Nephron (organoid): ENCODE results near the gene MAGI1.

ENCODE experiments used
- H3K27ac Mint-ChIP-seq, 3 experiments: 2 replicates each; pipeline ENCODE4 v1.8.0; 2020; ENCODE audit warnings: mixed read lengths in 3 of 3, mild to moderate bottlenecking in 2 of 3, moderate library complexity in 1 of 3
- H3K27me3 Mint-ChIP-seq: 2 replicates; pipeline ENCODE4 v1.8.0; 2021; ENCODE audit warnings: low read depth, mild to moderate bottlenecking, moderate library complexity, mixed read lengths
- H3K36me3 Mint-ChIP-seq: 2 replicates; pipeline ENCODE4 v1.8.0; 2020; ENCODE audit warnings: low read depth, mixed read lengths
- H3K4me1 Mint-ChIP-seq: 2 replicates; pipeline ENCODE4 v1.8.0; 2020; ENCODE audit warnings: mixed read lengths
- H3K4me3 Mint-ChIP-seq, 3 experiments: 2 replicates each; pipeline ENCODE4 v1.8.0; 2020; ENCODE audit warnings: mild to moderate bottlenecking in 3 of 3, mixed read lengths in 3 of 3, moderate library complexity in 2 of 3
- H3K9me3 Mint-ChIP-seq: 2 replicates; pipeline ENCODE4 v1.8.0; 2020; ENCODE audit warnings: mixed read lengths
- TF ChIP-seq, protein P1 (sequence below), 3 experiments: fragments of 200-600 bp; sonication (generic); IDR thresholded peaks; one replicate each; pipeline ENCODE4 v1.5.0; 2021; ENCODE audit warnings: antibody characterized with exemption in 3 of 3; ENCODE audit not compliant: unreplicated experiment in 3 of 3

MAGI1 gene

DNA sequence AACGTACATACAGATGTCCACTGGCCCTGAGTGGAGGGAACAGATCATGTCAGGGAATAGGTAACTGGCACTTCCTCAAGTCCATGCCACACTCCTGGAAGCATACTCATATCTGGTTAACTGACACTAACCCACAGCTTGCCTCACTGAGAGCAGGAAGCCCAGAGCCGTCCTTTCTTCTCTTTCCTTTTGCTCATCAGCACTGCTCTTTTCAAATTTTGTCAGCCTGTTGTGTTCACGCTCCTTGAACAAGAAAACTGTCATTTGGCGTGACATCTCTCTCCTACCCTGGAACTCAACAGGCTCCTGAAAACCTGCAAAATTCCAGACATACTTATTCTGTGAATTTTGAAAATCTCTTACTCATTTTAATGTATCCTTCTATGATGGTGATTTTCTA is 360.2 kb downstream of the MAGI1 start:
- H3K4me3 Mint-ChIP-seq = no peak overlapping the region
- peaks cover 17% of the 10 kb centered on the region for H3K4me1 Mint-ChIP-seq
- H3K36me3 Mint-ChIP-seq = no peaks in the 10 kb centered on the region
- no peaks in the 10 kb centered on the region for H3K27me3 Mint-ChIP-seq
- no peak overlapping the region for H3K27ac Mint-ChIP-seq
- H3K9me3 Mint-ChIP-seq = no peaks in the 10 kb centered on the region
- TF ChIP-seq, protein P1, sequence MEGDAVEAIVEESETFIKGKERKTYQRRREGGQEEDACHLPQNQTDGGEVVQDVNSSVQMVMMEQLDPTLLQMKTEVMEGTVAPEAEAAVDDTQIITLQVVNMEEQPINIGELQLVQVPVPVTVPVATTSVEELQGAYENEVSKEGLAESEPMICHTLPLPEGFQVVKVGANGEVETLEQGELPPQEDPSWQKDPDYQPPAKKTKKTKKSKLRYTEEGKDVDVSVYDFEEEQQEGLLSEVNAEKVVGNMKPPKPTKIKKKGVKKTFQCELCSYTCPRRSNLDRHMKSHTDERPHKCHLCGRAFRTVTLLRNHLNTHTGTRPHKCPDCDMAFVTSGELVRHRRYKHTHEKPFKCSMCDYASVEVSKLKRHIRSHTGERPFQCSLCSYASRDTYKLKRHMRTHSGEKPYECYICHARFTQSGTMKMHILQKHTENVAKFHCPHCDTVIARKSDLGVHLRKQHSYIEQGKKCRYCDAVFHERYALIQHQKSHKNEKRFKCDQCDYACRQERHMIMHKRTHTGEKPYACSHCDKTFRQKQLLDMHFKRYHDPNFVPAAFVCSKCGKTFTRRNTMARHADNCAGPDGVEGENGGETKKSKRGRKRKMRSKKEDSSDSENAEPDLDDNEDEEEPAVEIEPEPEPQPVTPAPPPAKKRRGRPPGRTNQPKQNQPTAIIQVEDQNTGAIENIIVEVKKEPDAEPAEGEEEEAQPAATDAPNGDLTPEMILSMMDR (IDR thresholded peaks at IDR 0.05; ENCODE audit: unreplicated experiment in 3 of 3) = no peak

DNA sequence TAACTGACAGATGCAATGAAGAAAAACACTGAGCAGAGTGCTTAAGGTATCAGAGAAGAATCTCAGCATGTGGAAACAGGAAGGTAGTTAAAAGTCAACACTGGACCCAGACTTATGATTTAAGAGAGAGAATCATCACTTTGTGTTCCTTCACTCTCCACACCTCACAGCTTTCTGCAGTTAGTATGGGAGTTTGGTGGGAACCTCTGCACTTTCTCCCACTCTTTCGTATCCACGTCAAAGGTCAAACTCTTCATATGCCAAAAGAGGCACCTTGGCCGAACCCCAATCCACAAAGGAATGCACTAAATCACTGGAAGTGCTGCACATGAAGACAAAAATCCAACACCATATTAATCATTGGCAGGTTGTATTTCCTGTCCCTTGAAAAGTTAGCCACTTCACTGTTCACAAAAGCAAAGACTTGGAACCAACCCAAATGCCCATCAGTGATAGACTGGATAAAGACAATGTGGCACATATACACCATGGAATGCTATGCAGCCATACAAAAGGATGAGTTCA is 361.2 kb downstream of the MAGI1 start:
- Mint-ChIP-seq H3K4me3 (no peak overlapping the region), H3K9me3 (no peaks in the 10 kb centered on the region), H3K27ac (no peak overlapping the region), H3K4me1 (peaks cover 17% of the 10 kb centered on the region), H3K36me3 (no peaks in the 10 kb centered on the region), H3K27me3 (no peaks in the 10 kb centered on the region)
- TF ChIP-seq, protein P1 (IDR thresholded peaks at IDR 0.05; ENCODE audit: unreplicated experiment in 3 of 3) = no peak

DNA sequence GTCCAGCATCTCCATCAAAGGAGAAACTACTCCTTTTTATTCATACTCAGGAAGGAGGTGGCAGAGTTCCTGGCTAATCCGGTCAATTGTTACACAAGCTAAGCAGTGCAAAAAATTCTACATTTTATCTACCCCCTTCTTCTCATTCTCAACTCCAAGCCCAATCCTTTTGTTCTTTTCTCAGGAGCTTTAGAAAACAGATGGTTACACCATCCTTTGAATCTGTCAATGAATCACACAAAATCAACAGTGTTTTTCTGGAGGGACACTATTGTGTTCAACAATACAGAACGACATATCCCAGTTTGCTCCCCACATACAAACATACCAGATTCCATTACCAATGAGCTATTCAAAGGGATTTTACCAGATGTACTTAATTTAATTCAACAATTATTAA is 362.1 kb downstream of the MAGI1 start:
- no peak overlapping the region for H3K4me3 Mint-ChIP-seq
- H3K4me1 Mint-ChIP-seq = peaks cover 17% of the 10 kb centered on the region
- no peaks in the 10 kb centered on the region for H3K36me3 Mint-ChIP-seq
- TF ChIP-seq, protein P1 (IDR thresholded peaks at IDR 0.05; ENCODE audit: unreplicated experiment in 3 of 3) = no peak
- no peak overlapping the region for H3K27ac Mint-ChIP-seq
- H3K9me3 Mint-ChIP-seq = no peaks in the 10 kb centered on the region
- H3K27me3 Mint-ChIP-seq = no peaks in the 10 kb centered on the region

DNA sequence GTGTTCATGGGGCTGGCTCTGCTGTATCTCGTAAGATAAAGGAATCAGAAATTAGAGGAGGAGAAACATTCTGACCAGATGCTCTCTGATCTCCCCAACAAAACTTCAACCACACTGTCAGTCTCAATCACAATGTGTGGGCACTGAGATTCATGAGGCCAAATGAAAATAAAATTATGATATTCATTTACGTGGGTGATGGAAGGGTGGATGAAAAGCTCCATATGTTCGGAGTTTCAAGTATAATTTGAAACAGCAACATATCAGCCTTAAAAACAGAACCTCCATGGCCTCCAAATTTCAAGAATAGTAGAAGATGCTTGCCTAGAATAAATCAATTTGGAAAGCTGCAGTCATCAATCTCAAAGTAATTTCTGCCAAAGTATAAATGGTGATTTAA is 363.7 kb downstream of the MAGI1 start:
- peaks cover 17% of the 10 kb centered on the region for H3K4me1 Mint-ChIP-seq
- H3K36me3 Mint-ChIP-seq = no peaks in the 10 kb centered on the region
- no peaks in the 10 kb centered on the region for H3K27me3 Mint-ChIP-seq

DNA sequence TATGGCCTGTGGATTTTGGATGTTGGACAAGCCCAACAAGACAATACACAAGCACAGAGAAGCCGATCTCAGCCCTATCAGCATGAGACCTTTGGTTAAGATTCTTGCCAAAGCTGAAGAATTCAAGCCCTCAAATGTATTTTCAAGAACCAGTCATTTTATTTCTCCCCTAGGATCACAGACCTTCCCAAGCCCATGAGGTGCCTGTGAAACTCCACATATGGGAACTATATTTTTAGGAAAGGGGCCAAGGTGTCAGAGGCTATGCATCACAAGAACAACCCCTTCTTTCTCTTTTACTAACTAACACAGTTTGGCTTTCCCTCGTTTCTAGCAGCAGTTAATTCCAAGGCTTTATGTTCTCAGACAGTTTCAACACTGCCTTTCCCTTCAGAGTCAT is 364.5 kb downstream of the MAGI1 start:
- no peaks in the 10 kb centered on the region for H3K27me3 Mint-ChIP-seq
- H3K27ac Mint-ChIP-seq = peak overlapping the region; percentile 8 to 80 (median 57)
- TF ChIP-seq, protein P1 (IDR thresholded peaks at IDR 0.05; ENCODE audit: unreplicated experiment in 3 of 3) = no peak
- no peaks in the 10 kb centered on the region for H3K9me3 Mint-ChIP-seq
- no peak overlapping the region for H3K4me3 Mint-ChIP-seq
- peaks cover 17% of the 10 kb centered on the region for H3K4me1 Mint-ChIP-seq
- no peaks in the 10 kb centered on the region for H3K36me3 Mint-ChIP-seq

More for the DNA sequence above, 363.7 kb downstream of the MAGI1 start:
- Mint-ChIP-seq H3K4me3 (no peak overlapping the region), H3K27ac (peak overlapping the region; percentile 8 to 80 (median 57)), H3K9me3 (no peaks in the 10 kb centered on the region)
- TF ChIP-seq, protein P1 (IDR thresholded peaks at IDR 0.05; ENCODE audit: unreplicated experiment in 3 of 3) = no peak
